HepG2 (cell line): ENCODE results near the gene COBLL1.

Experiments used
- CTCF ChIP-seq: sonication (generic); formaldehyde crosslinking; IDR thresholded peaks from 2 replicates; pipeline ENCODE4 v1.5.0; 2020; ENCODE audit warnings: mild to moderate bottlenecking, missing genetic modification reagents, moderate library complexity
- FOXK1 ChIP-seq: sonication (generic); formaldehyde crosslinking; IDR thresholded peaks from 2 replicates; pipeline ENCODE4 v1.4.0; 2020; ENCODE audit warnings: low read depth, missing genetic modification reagents, borderline replicate concordance
- PHF8 ChIP-seq: sonication (generic); formaldehyde crosslinking; IDR thresholded peaks from 2 replicates; pipeline ENCODE4 v1.5.0; 2020; ENCODE audit warnings: missing genetic modification reagents
- SP4 ChIP-seq: sonication (generic); formaldehyde crosslinking; IDR thresholded peaks from 2 replicates; pipeline ENCODE4 v1.8.1; 2023; ENCODE audit warnings: mild to moderate bottlenecking, missing genetic modification reagents
- ZFP36 ChIP-seq: fragments of 150-350 bp; IDR thresholded peaks from 2 replicates; pipeline ENCODE4 v1.6.1; 2018; ENCODE audit warnings: borderline replicate concordance, low read length, low read depth; ENCODE audit not compliant: partially characterized antibody

- TF ChIP-seq ZFP36: no peak
- TF ChIP-seq CTCF (CRISPR knock-in tag): no peak
- no peak for TF ChIP-seq PHF8 (CRISPR knock-in tag)
- TF ChIP-seq SP4: no peak
- 0 out of 2 replicates have a peak, but pooled peaks have one; percentile 15 for TF ChIP-seq FOXK1 (CRISPR knock-in tag)
Measured at GRCh38 chr2:164826293-164827243, 15.1 kb downstream of the COBLL1 start.
